Body of pancreas (tissue), 4 donors: ENCODE measurements around the gene SLC29A4.

Source experiments
- CTCF ChIP-seq, 7 experiments: fragments of 450-650 bp in 4 of 7; fragments of 200-600 bp in 3 of 7; sonication (generic) in 3 of 7; IDR thresholded peaks; one replicate each; pipeline ENCODE4 v1.5.1; 2016 to 2019; ENCODE audit warnings: antibody characterized with exemption in 7 of 7
- POLR2A ChIP-seq, 3 donors: fragments of 450-650 bp; IDR thresholded peaks; one replicate each; pipeline ENCODE4 v1.6.1; 2016; ENCODE audit warnings: antibody characterized with exemption in 3 of 3, mild to moderate bottlenecking in 2 of 3

GRCh38 chr7:5291301-5291700 is 8.6 kb downstream of the SLC29A4 start:
- TF ChIP-seq CTCF (IDR thresholded peaks at IDR 0.05), result no peak
- no peak for TF ChIP-seq POLR2A (IDR thresholded peaks at IDR 0.05)
